Panc1 (cell line): ENCODE results near the gene RSPH1.

Source experiments
- POLR2AphosphoS5 ChIP-seq: IDR thresholded peaks from 2 replicates; pipeline ENCODE4 v1.6.1; 2012; ENCODE audit warnings: mild to moderate bottlenecking, low read depth, low read length, moderate library complexity
- TF ChIP-seq, protein P1 (sequence below): fragments of 450-650 bp; IDR thresholded peaks from 2 replicates; pipeline ENCODE4 v1.5.1; 2017; ENCODE audit warnings: mild to moderate bottlenecking
- TF ChIP-seq, protein P2 (sequence below), 2 experiments: IDR thresholded peaks; 2 replicates each; pipeline ENCODE4 v1.6.1; 2011 to 2012; ENCODE audit warnings: low read depth in 2 of 2, control low read depth in 1 of 2, low read length in 1 of 2, mild to moderate bottlenecking in 1 of 2, moderate library complexity in 1 of 2; ENCODE audit not compliant: insufficient read depth in 1 of 2

DNA sequence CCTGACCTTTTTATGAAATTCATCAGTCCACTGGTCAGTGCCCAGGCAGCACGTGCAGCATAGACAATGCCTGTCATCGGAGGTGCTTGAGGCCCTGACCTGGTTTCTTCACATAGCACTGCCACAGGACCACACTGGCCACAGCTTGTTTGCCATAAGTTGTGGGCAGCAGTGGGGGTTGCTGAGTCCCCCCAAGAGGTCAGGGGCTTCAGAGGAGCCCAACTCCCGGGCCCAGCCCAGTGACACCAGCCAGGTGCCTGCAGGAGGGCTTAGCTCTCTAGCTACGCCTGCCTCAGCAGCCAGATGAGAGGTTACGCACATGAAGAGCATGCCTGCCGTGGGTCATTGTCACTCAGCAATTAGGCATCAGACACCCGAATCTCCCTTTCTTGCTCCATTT is 50.7 kb downstream of the RSPH1 start:
- TF ChIP-seq POLR2AphosphoS5: no peak
- TF ChIP-seq, protein P1, sequence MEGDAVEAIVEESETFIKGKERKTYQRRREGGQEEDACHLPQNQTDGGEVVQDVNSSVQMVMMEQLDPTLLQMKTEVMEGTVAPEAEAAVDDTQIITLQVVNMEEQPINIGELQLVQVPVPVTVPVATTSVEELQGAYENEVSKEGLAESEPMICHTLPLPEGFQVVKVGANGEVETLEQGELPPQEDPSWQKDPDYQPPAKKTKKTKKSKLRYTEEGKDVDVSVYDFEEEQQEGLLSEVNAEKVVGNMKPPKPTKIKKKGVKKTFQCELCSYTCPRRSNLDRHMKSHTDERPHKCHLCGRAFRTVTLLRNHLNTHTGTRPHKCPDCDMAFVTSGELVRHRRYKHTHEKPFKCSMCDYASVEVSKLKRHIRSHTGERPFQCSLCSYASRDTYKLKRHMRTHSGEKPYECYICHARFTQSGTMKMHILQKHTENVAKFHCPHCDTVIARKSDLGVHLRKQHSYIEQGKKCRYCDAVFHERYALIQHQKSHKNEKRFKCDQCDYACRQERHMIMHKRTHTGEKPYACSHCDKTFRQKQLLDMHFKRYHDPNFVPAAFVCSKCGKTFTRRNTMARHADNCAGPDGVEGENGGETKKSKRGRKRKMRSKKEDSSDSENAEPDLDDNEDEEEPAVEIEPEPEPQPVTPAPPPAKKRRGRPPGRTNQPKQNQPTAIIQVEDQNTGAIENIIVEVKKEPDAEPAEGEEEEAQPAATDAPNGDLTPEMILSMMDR: no peak
- TF ChIP-seq, protein P2, sequence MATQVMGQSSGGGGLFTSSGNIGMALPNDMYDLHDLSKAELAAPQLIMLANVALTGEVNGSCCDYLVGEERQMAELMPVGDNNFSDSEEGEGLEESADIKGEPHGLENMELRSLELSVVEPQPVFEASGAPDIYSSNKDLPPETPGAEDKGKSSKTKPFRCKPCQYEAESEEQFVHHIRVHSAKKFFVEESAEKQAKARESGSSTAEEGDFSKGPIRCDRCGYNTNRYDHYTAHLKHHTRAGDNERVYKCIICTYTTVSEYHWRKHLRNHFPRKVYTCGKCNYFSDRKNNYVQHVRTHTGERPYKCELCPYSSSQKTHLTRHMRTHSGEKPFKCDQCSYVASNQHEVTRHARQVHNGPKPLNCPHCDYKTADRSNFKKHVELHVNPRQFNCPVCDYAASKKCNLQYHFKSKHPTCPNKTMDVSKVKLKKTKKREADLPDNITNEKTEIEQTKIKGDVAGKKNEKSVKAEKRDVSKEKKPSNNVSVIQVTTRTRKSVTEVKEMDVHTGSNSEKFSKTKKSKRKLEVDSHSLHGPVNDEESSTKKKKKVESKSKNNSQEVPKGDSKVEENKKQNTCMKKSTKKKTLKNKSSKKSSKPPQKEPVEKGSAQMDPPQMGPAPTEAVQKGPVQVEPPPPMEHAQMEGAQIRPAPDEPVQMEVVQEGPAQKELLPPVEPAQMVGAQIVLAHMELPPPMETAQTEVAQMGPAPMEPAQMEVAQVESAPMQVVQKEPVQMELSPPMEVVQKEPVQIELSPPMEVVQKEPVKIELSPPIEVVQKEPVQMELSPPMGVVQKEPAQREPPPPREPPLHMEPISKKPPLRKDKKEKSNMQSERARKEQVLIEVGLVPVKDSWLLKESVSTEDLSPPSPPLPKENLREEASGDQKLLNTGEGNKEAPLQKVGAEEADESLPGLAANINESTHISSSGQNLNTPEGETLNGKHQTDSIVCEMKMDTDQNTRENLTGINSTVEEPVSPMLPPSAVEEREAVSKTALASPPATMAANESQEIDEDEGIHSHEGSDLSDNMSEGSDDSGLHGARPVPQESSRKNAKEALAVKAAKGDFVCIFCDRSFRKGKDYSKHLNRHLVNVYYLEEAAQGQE (IDR thresholded peaks at IDR 0.05; ENCODE audit: insufficient read depth in 1 of 2, low read depth in 2 of 2, low read length in 1 of 2): no peak
